Activated CD4-positive, alpha-beta T cell treated with anti-CD3 and anti-CD28 coated beads for 4 hours (primary cell): ENCODE measurements around the gene TMPRSS2.

Experiments used
- DNase-seq, 2 donors: peaks; one replicate each; pipeline ENCODE4 v3.0.0-alpha.2; 2020

TMPRSS2 gene

GRCh38 chr21:41509145-41509496 is 1.2 kb upstream of the TMPRSS2 start:
- no peak for DNase-seq

- DNase-seq, result no peak
Observed at GRCh38 chr21:41508415-41509144, 622 bp upstream of the TMPRSS2 start.

- DNase-seq, result no peak
Observed at GRCh38 chr21:41506611-41507520, 1.1 kb downstream of the TMPRSS2 start.

- DNase-seq, result no peak
Observed at GRCh38 chr21:41506005-41506594, 1.9 kb downstream of the TMPRSS2 start.

GRCh38 chr21:41504030-41504429 is 3.9 kb downstream of the TMPRSS2 start:
- DNase-seq, result no peak

GRCh38 chr21:41503331-41503730 is 4.6 kb downstream of the TMPRSS2 start:
- no peak for DNase-seq

- DNase-seq, result no peak
Observed at GRCh38 chr21:41501919-41502318, 6.0 kb downstream of the TMPRSS2 start.

- no peak for DNase-seq
Observed at GRCh38 chr21:41500931-41501381, 7.0 kb downstream of the TMPRSS2 start.

GRCh38 chr21:41500363-41500762 is 7.6 kb downstream of the TMPRSS2 start:
- no peak for DNase-seq

- DNase-seq, result no peak
Observed at GRCh38 chr21:41499920-41500319, 8.0 kb downstream of the TMPRSS2 start.

GRCh38 chr21:41497788-41498187 is 10.2 kb downstream of the TMPRSS2 start:
- DNase-seq, result no peak

GRCh38 chr21:41497008-41497407 is 10.9 kb downstream of the TMPRSS2 start:
- DNase-seq, result no peak

- DNase-seq, result no peak
Observed at GRCh38 chr21:41494242-41494641, 13.7 kb downstream of the TMPRSS2 start.

GRCh38 chr21:41491412-41491811 is 16.5 kb downstream of the TMPRSS2 start:
- no peak for DNase-seq

- no peak for DNase-seq
Observed at GRCh38 chr21:41490330-41490729, 17.6 kb downstream of the TMPRSS2 start.

- DNase-seq, result no peak
Observed at GRCh38 chr21:41489329-41489728, 18.6 kb downstream of the TMPRSS2 start.

- no peak for DNase-seq
Observed at GRCh38 chr21:41488080-41488479, 19.9 kb downstream of the TMPRSS2 start.

- no peak for DNase-seq
Observed at GRCh38 chr21:41487082-41487481, 20.9 kb downstream of the TMPRSS2 start.

- DNase-seq, result no peak
Observed at GRCh38 chr21:41483973-41484372, 24.0 kb downstream of the TMPRSS2 start.

- DNase-seq, result no peak
Observed at GRCh38 chr21:41483415-41483814, 24.5 kb downstream of the TMPRSS2 start.

- no peak for DNase-seq
Observed at GRCh38 chr21:41482980-41483379, 25.0 kb downstream of the TMPRSS2 start.

- no peak for DNase-seq
Observed at GRCh38 chr21:41482301-41482700, 25.7 kb downstream of the TMPRSS2 start.

GRCh38 chr21:41481191-41481590 is 26.8 kb downstream of the TMPRSS2 start:
- DNase-seq, result no peak
